PC-3 (cell line): Measurements from ENCODE around the gene ARL13B. TPM values are rescaled to one million over a fixed set of nuclear protein-coding genes. Genes with fewer than 3 reads are reported as not detected.

Experiments used
- ATAC-seq: fragments of 200-7000 bp; cut with Tn5 transposase; 2 replicates; pipeline ENCODE4 v1.9.1; 2020; ENCODE audit warnings: mild to moderate bottlenecking, moderate library complexity
- BruUV-seq: library from RNA; stranded (reverse); fragments of 400-500 nt; replicated peaks from 2 replicates; lab custom pipeline; 2021; lab: Mats Ljungman, UMichigan
- CTCF ChIA-PET: fragments of 300-600 bp; sonication (Branson Sonifier 250); formaldehyde crosslinking; loops from one replicate; lab custom pipeline; 2022; ENCODE audit warnings: antibody characterized with exemption; lab: Charles Lee
- POLR2A ChIA-PET: fragments of 300-600 bp; sonication (Branson Sonifier 250); formaldehyde crosslinking; loops from one replicate; lab custom pipeline; 2022; ENCODE audit warnings: antibody characterized with exemption; ENCODE audit not compliant: unreplicated experiment; lab: Charles Lee
- DNase-seq: peaks from one replicate; pipeline ENCODE4 v3.0.0-alpha.2; 2015
- H2AFZ ChIP-seq: fragments of 300-600 bp; sonication (generic); 2 replicates; pipeline ENCODE4 v1.6.0; 2016; ENCODE audit warnings: antibody characterized with exemption, low read length
- H3F3A ChIP-seq: fragments of 300-600 bp; sonication (generic); one replicate; pipeline ENCODE4 v1.6.0; 2017; ENCODE audit warnings: antibody characterized with exemption, low read length, control low read depth, mild to moderate bottlenecking; ENCODE audit not compliant: unreplicated experiment
- H3K27ac ChIP-seq: fragments of 300-600 bp; sonication (generic); 2 replicates; pipeline ENCODE4 v1.5.1; 2016; ENCODE audit warnings: mild to moderate bottlenecking, low read length
- H3K27me3 ChIP-seq: fragments of 300-600 bp; sonication (generic); 2 replicates; pipeline ENCODE4 v1.6.1; 2016; ENCODE audit warnings: low read length, mixed read lengths
- H3K36me3 ChIP-seq: fragments of 300-600 bp; sonication (generic); 2 replicates; pipeline ENCODE4 v1.6.1; 2016; ENCODE audit warnings: low read depth, mixed run types, low read length, mixed read lengths
- H3K4me1 ChIP-seq: fragments of 300-600 bp; sonication (generic); 2 replicates; pipeline ENCODE4 v1.5.1; 2016; ENCODE audit warnings: low read length; ENCODE audit not compliant: insufficient read depth
- H3K4me2 ChIP-seq: fragments of 300-600 bp; sonication (generic); 2 replicates; pipeline ENCODE4 v1.6.0; 2016; ENCODE audit warnings: low read length
- H3K4me3 ChIP-seq: fragments of 300-600 bp; sonication (generic); 2 replicates; pipeline ENCODE4 v1.5.1; 2016; ENCODE audit warnings: mild to moderate bottlenecking, low read length, mixed read lengths
- H3K79me2 ChIP-seq: fragments of 300-600 bp; sonication (generic); 2 replicates; pipeline ENCODE4 v1.6.1; 2017; ENCODE audit warnings: low read length, mixed read lengths
- H3K9ac ChIP-seq: fragments of 300-600 bp; sonication (generic); 2 replicates; pipeline ENCODE4 v1.6.0; 2016; ENCODE audit warnings: mild to moderate bottlenecking, low read length
- H3K9me2 ChIP-seq: fragments of 300-600 bp; sonication (generic); replicated peaks from 2 replicates; pipeline ENCODE4 v1.6.1; 2016; ENCODE audit warnings: mixed run types, low read length, mixed read lengths
- H3K9me3 ChIP-seq: fragments of 300-600 bp; sonication (generic); 2 replicates; pipeline ENCODE4 v1.6.1; 2016; ENCODE audit warnings: low read length, mixed read lengths
- H4K20me1 ChIP-seq: fragments of 300-600 bp; sonication (generic); 2 replicates; pipeline ENCODE4 v1.6.1; 2016; ENCODE audit warnings: low read length, mixed read lengths
- EZH2 ChIP-seq: fragments of 300-600 bp; sonication (generic); IDR thresholded peaks from one replicate; pipeline ENCODE4 v1.6.1; 2017; ENCODE audit warnings: antibody characterized with exemption, mild to moderate bottlenecking, low read length; ENCODE audit not compliant: unreplicated experiment
- EZH2phosphoT487 ChIP-seq: fragments of 300-600 bp; sonication (generic); IDR thresholded peaks from 2 replicates; pipeline ENCODE4 v1.6.1; 2018; ENCODE audit warnings: mild to moderate bottlenecking, antibody characterized with exemption, low read length, borderline replicate concordance
- intact Hi-C: fragments of 100-400 bp; cut with micrococcal nuclease; formaldehyde crosslinking; loops from 2 replicates; pipeline ENCODE4 v1.9.0; 2023
- total RNA-seq: library from RNA; depleted of rRNA; stranded (reverse); fragments of >200 nt; gene quantifications from 2 replicates; pipeline ENCODE4 v1.2.3, GENCODE V29; 2014
- TF ChIP-seq, protein P1 (sequence below): fragments of 300-600 bp; sonication (generic); conservative IDR thresholded peaks from 2 replicates; pipeline ENCODE4 v1.5.1; 2017; ENCODE audit warnings: antibody characterized with exemption, low read depth, mild to moderate bottlenecking, low read length

ARL13B gene
- total RNA-seq, 1 experiment from 2014 or later: 10.7 TPM

DNA sequence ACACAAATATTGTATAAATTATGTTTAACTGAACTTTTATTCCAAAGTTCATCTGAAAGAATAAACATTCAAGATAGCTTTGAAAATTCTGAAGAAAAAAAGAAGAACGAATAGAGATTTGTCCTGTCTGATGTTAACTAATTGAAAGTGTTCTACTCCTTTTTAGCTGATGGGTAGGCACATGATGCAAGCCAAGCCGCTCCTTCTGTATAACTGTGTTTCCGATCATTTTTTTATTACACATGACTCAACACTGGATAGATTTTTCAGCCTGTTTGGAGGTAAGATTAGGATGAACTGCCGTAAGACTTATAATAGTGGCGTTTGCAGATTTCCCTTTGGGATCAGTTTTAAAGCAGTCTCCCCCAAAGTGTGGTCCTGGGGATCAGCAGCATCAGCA is 101.9 kb downstream of the ARL13B start:
- Histone ChIP-seq H3K4me3 (no peak overlapping the region), H3K27me3 (no peaks in the 10 kb centered on the region), H3F3A (no peaks in the 10 kb centered on the region), H3K4me1 (no peaks in the 10 kb centered on the region), H3K9me2 (no peaks in the 10 kb centered on the region), H3K9me3 (no peaks in the 10 kb centered on the region), H3K36me3 (0 out of 2 replicates have a peak, but pooled peaks cover 7% of the 10 kb centered on the region), H2AFZ (no peak overlapping the region), H3K4me2 (no peak overlapping the region), H3K27ac (no peak overlapping the region), H3K9ac (no peak overlapping the region), H4K20me1 (0 out of 2 replicates have a peak, but pooled peaks cover 3% of the 10 kb centered on the region), H3K79me2 (no peaks in the 10 kb centered on the region)
- intact Hi-C loops: no loop called here
- no peak for DNase-seq
- POLR2A ChIA-PET: interaction anchor here (0.5 kb wide), 1 partner anchor 108 kb away, joined by 5 read pairs; the partner anchor contains the start of gene PROS1
- peak; percentile 63; the same call in 1 of the 2 replicates for ATAC-seq
- CTCF ChIA-PET: interaction anchor here (0.6 kb wide), 1 partner anchor 11 kb away, joined by 3 read pairs; no protein-coding TSS in a partner anchor
- TF ChIP-seq EZH2 (no peak), EZH2phosphoT487 (no peak)
- TF ChIP-seq, protein P1, sequence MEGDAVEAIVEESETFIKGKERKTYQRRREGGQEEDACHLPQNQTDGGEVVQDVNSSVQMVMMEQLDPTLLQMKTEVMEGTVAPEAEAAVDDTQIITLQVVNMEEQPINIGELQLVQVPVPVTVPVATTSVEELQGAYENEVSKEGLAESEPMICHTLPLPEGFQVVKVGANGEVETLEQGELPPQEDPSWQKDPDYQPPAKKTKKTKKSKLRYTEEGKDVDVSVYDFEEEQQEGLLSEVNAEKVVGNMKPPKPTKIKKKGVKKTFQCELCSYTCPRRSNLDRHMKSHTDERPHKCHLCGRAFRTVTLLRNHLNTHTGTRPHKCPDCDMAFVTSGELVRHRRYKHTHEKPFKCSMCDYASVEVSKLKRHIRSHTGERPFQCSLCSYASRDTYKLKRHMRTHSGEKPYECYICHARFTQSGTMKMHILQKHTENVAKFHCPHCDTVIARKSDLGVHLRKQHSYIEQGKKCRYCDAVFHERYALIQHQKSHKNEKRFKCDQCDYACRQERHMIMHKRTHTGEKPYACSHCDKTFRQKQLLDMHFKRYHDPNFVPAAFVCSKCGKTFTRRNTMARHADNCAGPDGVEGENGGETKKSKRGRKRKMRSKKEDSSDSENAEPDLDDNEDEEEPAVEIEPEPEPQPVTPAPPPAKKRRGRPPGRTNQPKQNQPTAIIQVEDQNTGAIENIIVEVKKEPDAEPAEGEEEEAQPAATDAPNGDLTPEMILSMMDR: no peak
- BruUV-seq: no TSS peak

DNA sequence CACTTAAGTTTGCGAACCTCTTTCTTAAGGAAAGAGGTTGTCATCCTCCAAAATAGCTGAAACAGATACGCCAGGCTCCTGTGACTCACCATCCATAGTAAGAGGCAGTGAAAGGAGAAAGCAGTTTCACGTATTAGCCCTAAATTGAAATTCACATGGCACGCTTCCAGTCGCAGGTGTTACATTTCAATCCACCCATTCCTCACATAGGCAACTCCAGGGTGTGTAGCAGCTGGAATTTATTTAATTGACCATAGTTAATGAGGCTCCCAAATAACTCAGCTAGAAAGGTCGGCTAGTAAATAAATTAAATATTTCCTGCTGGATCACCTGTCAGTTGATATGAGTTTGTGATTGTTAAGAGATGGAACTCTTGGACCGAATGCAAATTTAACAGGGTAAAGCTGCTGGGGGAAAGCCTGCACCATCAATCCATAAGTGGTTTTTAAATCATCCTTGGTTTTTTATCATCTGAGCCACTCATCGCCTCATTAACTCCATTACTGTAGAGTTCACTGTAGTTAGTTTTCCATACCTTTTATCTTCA is 102.5 kb downstream of the ARL13B start:
- H3K4me2 ChIP-seq: no peak overlapping the region
- 0 out of 2 replicates have a peak, but pooled peaks cover 3% of the 10 kb centered on the region for H4K20me1 ChIP-seq
- ChIA-PET POLR2A (no interaction called here), CTCF (interaction anchor here (0.6 kb wide), 1 partner anchor 12 kb away, joined by 3 read pairs; no protein-coding TSS in a partner anchor)
- no peak overlapping the region for H3K27ac ChIP-seq
- H3K9ac ChIP-seq: no peak overlapping the region
- TF ChIP-seq EZH2 (no peak), EZH2phosphoT487 (no peak)
- TF ChIP-seq, protein P1: no peak
- H3K9me3 ChIP-seq: no peaks in the 10 kb centered on the region
- no peak for ATAC-seq
- DNase-seq: no peak
- BruUV-seq: no TSS peak
- H3K9me2 ChIP-seq: no peaks in the 10 kb centered on the region
- intact Hi-C loops: no loop called here
- H3K4me1 ChIP-seq: no peaks in the 10 kb centered on the region
- 0 out of 2 replicates have a peak, but pooled peaks cover 7% of the 10 kb centered on the region for H3K36me3 ChIP-seq
- H3K27me3 ChIP-seq: no peaks in the 10 kb centered on the region
- H3F3A ChIP-seq: no peaks in the 10 kb centered on the region
- H3K4me3 ChIP-seq: no peak overlapping the region
- H2AFZ ChIP-seq: no peak overlapping the region
- H3K79me2 ChIP-seq: no peaks in the 10 kb centered on the region

DNA sequence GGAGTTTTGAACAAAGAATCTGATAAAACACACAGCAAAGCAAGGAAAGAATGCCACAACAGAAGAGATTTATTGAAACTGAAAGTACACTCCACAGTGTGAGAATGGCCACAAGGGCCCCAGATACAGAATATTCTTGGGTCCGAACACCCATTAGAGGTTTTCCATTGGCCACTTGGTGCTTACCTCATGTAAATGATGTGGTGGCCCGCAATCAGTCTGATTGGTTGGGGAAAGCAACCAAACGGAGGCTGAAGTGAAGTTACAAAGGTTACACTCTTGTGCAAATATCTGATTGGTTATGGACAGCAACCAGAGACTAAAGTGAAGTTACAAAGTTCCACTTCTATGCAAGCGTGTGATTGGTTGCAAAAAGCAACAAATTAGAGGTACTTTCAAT is 103.3 kb downstream of the ARL13B start:
- ChIA-PET POLR2A (no interaction called here), CTCF (no interaction called here)
- Histone ChIP-seq H3K9me2 (no peaks in the 10 kb centered on the region), H3F3A (no peaks in the 10 kb centered on the region), H3K27me3 (no peaks in the 10 kb centered on the region), H2AFZ (no peak overlapping the region), H3K9ac (no peak overlapping the region), H4K20me1 (0 out of 2 replicates have a peak, but pooled peaks cover 3% of the 10 kb centered on the region), H3K27ac (no peak overlapping the region), H3K9me3 (no peaks in the 10 kb centered on the region), H3K4me2 (no peak overlapping the region), H3K79me2 (no peaks in the 10 kb centered on the region), H3K4me3 (no peak overlapping the region), H3K4me1 (no peaks in the 10 kb centered on the region), H3K36me3 (0 out of 2 replicates have a peak, but pooled peaks cover 7% of the 10 kb centered on the region)
- ATAC-seq: no peak
- intact Hi-C loops: no loop called here
- TF ChIP-seq, protein P1: no peak
- TF ChIP-seq EZH2 (no peak), EZH2phosphoT487 (no peak)
- no peak for DNase-seq
- no TSS peak for BruUV-seq
